EL (cell line): ENCODE data around the gene DEFB126.
A peak's percentile ranks its signal among the peaks of the same experiment; 100 is the strongest.
"Not testable (repeated sequence)": the region's sequence is repeated elsewhere in the genome, so short reads cannot be mapped to it uniquely, and the experiment has no call there.

ENCODE experiments used
- DNase-seq: peaks from one replicate; pipeline ENCODE4 v3.0.0-alpha.2; 2016

Gene DEFB126, protein sequence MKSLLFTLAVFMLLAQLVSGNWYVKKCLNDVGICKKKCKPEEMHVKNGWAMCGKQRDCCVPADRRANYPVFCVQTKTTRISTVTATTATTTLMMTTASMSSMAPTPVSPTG

DNA sequence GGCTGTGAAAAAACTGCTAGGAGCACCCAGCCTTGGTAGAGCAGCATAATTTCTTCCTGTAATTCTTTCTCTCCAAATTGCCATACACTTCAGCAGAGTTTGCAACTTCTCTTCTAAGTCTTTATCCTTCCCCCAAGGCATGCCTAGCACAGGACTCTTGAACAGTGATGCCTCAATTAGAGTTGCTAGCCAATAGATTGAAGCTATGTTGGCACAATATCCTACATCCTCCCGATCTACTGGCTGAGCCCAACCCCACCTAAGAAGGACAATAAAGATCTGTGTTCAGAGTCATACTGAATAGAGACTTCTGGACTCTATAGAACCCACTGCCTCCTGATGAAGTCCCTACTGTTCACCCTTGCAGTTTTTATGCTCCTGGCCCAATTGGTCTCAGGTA lies at the start of gene DEFB126:
Gene DEFB126 (plus strand): TSS at position 301 of the 400 bp plus-strand sequence. CDS start 39 bp downstream, at position 340.
- DNase-seq: no peak

DNA sequence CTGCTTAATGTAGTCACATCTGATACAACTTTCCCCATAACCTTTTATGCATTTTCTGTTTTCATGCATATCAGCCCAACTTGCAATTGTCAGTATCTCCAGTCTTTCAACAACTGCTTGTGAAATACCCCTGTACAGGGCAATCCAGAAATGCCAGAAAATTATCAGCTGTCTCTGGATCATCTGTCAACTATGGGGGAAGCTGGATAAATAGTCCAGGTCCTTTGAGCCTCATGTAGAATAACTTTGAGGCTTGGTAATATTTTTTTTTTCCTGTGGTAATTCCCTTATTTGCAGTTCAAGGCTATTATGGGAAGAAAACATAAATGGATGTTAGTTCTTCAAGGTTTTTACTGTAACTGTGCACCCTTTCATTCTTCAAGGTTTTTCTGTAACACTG lies 48.7 kb upstream of the DEFB126 start:
- no peak for DNase-seq

DNA sequence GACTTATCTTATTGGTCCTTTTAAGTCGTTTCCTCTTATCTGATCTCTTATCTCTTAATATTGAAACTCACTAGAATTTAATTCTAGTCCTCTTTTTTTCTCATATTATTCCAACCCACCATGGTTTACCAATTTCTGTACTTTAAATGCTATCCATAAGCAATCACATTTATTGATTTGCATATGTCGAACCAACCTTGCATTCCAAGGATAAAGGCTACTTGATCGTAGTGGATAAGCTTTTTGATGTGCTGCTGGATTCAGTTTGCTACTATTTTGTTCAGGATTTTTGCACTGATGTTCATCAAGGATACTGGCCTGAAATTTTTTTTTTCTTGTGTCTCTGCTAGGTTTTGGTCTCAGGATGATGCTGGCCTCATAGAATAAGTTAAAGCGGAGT lies 47.2 kb upstream of the DEFB126 start:
- no peak for DNase-seq

DNA sequence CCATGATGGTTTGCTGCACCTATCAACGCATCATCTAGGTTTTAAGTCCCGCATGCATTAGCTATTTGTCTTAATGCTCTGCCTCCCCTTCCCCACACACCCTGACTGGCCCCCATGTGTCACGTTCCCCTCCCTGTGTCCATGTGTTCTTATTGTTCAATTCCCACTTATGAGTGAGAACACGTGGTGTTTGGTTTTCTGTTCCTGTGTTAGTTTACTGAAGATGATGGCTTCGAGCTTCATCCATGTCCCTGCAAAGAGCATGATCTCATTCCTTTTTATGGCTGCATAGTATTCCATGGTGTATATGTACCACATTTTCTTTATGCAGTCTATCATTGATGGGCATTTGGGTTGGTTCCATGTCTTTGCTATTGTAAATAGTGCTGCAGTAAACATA lies 44.7 kb upstream of the DEFB126 start:
- DNase-seq: not testable (repeated sequence)

DNA sequence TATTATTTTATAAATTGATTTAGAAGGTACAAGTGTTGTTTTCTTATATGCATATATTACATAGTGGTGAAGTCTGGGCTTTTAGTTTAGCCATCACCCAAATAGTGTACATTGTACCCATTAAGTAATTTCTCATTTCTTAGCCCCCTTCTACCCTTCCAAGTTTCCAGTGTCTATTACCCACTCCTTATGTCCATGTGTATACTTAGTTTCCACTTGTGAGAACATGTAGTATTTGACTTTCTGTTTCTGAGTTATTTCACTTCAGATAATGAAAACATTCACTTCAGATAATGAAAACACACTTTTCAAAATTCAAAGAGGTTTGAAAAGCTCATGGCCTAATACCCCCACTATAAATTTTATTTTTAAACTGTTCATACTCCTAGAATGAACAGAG lies 40.4 kb upstream of the DEFB126 start:
- no peak for DNase-seq

DNA sequence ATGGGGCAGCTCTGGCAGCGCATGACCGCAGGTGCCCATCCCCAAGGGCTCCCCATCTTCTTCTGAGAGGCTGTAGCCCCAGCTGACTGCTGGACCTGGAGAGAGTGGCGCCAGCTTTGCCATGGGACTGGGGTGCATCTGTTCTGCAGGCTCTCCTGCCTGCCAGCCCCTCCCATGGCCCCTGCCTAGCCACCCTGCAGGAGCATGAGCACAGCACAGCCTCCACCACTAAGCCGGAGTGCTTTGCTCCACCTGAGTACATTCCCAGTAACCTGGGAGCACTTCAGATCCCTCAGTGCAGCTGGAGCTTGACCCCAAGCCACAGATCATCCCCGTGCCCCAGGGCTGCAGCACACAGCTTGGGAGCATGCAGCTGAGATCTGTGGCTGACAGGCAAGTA lies 38.9 kb upstream of the DEFB126 start:
- DNase-seq: no peak

DNA sequence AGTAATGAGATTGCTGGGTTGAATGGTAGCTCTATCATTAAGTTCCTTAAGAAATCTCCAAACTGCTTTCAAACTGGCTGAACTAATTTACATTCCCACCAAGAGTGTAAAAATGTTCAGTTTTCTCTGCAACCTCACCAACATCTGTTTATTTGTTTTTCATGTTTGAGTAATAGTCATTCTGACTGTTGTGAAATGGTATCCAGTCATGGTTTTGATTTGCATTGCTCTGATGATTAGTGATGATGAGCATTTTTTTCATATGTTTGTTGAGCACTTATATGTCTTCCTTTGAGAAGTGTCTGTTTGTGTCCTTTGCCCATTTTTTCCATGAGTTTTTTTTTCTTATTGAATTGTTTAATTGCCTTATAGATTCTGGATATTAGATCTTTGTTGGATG lies 30.0 kb upstream of the DEFB126 start:
- no peak for DNase-seq

DNA sequence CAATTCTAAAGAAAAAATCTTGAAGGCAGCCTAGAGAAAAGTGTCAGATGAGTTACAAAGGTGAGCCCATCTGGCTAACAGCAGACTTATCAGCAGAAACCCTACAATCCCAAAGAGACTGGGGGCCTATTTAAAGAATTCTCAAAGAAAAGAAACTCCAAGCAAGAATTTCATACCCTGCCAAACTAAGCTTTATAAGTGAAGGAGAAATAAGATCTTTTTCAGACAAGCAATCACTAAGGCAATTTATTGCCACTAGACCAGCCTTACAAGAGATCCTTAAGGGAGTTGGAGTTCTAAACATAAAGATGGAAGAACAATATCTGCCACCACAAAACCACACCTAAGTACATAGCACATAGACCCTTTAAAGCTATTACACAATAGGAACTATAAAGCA lies 24.9 kb upstream of the DEFB126 start:
- no peak for DNase-seq

DNA sequence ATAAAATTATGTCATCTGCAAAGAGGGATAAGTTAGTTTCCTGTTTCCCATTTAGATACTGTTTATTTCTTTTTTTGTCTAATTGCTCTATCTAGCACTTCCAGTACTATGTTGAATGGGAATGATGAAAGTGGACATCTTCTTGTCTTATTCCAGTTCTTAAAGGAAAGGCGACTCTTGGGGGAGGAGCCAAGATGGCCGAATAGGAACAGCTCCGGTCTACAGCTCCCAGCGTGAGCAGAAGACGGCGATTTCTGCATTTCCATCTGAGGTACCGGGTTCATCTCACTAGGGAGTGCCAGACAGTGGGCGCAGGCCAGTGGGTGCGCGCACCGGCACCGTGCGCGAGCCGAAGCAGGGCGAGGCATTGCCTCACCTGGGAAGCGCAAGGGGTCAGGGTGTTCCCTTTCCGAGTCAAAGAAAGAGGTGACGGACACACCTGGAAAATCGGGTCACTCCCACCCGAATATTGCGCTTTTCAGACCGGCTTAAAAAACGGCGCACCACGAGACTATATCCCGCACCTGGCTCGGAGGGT lies 12.5 kb upstream of the DEFB126 start:
- not testable (repeated sequence) for DNase-seq

DNA sequence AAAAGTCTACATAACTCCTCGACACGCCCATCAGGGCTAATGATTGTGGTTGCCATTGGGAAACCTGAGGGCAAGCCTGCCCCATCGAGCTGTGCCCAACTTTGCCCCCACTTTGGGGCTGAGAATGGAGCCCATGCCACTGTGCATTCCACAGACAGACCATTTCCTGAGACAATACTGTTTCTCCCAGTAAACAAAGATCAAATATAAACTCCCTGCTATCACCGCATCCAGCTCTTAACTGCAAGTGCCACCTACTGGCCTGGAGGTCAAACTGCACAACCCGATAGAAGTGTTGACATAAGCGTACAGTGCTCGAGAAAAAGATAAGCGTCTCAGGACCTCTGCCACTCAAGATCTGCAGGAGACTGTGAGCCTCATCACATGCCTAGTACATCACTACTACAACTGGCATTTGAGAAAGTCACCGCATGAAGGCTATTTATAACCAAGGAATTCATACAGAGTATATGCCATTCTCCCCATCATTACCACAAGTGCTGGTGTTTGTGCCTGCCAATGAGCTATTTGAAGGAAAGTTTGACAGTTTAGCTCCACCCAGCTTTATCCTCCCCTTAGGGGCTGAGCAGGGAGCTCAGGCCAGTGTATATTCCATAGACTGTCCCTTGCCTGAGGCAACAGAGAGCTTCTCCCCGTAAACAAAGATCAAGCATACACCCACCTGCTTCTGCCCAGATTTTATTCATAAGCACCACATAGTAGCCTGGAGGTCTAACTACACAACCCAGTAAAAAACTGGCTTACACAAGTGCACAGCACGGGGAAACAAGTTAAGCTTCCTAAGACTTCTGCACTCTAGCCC lies 4.5 kb upstream of the DEFB126 start:
- DNase-seq: peak; percentile 6

DNA sequence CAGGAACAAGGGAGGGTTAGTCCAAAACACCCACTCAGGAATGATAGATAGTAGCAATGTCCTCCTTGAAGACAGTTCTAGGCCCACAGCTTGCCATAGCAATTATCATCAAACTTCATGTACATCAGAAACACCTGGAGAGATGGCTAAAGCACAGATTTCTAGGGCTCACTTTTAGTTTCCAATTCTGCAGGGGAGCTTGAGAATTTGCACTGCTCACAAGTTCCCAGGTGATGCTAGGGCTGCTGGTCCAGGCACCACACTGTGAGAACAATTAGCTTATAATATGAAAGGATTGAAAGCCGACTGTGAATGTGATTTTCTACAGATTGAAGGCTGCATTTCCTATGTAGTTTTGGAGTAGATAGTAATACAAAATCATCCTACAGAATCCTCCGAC lies 3.5 kb downstream of the DEFB126 start:
- no peak for DNase-seq

DNA sequence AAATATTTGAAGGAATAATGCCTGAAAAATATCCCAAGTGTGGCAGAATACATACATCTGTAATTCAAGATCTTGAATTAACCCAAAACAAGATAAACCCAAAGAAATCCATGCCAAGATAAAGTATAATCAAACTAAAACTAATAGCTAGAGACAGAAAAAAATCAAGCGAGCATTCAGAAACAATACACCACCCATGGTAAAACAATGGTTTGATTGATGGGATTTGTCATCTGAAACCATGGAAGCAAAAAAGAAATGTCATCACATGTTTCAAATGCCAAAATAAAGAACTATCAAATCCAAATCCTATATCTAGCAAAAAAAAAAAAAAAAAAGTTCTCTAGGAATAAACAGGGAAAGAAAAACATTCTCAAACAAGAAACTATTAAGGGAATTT lies 9.7 kb downstream of the DEFB126 start:
- no peak for DNase-seq

DNA sequence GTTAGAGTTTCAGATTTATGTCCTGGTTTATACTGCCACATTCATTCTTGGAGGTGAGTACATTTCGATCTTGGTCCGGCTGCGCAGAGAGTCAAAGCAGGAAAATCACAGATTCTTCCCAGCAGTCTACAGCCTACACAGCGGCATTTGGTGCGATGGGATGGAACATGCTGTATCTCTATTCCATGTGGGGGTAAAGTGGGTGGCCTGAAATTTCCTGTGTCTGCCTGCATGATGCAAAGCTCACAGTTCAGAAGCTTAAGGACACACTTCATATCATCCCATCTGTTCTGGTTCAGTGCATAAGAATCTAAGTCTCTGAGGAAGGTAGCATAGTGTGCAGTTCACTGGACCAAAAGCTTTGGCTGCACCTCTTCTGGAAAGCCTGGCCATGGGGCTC lies 14.8 kb downstream of the DEFB126 start, which contains the start of gene DEFB127:
Gene DEFB127 (plus strand): TSS at position 301 of the 400 bp plus-strand sequence. CDS start 91 bp downstream, at position 392.
- DNase-seq: no peak

DNA sequence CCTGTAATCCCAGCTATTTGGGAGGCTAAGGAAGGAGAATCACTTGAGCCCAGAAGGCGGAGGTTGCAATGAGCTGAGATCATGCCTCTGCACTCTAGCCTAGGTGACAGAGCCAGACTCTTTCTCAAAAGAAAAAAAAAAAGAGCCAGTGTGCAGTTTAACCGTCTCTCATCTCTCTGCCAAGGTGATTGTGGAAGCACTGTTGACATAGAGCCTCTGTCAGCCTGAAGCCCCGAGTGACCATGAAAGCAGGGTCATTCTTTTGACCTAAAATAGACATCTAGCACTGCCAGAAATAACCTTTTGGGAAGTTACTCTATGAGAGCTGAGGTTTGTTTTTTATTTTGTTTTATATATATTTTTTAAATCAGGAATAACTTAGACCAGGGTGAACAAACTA lies 22.2 kb downstream of the DEFB126 start:
- no peak for DNase-seq

DNA sequence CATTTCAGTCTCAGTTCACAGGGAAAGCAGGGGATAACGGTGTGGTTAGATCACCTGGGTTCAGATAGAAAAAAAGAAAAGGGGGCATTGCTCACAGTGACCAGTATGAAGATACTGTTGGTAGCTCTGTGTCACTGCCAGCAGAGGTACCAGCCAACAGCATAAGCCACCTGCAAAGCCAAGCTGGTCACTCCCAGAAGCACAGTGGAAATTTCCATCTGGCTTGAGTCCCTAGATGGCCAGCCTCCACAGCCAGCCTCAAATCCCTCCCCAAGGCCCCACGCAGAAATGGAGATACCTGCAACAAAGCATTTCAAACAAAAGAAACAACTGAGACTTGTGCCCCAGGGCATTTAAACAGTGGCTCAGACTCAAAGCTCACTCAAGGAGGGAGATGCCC lies 26.5 kb downstream of the DEFB126 start:
- DNase-seq: no peak

DNA sequence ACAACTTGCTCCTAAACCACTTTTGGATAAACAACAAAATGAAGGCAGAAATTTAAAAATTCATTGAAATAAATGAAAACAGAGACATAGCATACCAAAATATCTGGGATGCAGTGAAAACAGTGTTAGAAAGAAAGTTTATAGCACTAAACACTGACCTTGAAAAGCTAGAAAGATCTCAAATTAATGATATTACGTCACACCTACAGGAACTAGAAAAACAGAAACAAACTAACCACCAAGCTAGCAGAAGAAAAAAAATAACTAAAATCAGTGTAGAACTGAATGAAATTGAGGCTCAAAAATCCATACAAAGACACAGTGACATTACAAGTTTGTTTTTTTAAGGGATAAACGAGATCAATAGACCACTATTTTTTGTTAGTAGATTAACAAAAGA lies 41.9 kb downstream of the DEFB126 start:
- no peak for DNase-seq

DNA sequence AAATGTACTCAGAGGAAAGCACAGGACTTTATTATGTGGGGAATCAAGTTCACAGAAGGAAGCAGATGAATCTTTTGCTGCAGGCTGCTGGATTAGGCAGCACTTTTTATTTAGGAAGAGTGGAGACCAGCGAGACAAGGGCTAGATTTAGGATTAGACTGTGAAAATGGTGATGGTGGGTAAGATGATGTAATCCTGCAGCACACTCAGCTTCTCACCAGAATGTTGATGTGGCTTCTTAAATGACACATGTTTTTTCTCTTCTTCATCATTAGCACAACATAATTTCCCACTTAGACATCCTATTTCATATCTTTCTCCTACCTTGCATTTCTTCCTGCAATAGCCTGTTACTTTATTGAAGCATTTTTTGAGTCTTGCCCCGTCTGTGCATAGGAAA lies 45.3 kb downstream of the DEFB126 start:
- no peak for DNase-seq

DNA sequence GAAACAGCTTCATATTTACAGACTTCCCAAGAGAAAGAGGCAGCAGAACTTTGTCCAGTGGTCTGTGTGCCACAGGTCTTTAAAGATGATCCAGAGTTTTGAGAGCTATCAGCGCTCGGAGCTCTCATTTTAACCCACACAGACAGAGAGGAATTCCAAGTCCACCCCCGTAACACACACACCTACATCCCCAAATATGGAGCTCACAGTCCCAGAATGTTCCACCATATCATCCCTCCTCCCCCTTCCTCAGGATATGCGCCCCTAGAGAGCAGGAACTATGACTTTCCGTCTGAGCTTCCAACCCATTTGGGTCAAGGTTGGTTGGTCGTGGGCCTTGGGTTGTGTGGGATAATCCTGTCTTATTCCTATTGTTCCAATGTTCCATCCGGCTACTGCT lies 47.2 kb downstream of the DEFB126 start, which contains the start of gene DEFB128:
Gene DEFB128 (minus strand): TSS at position 101 of the 400 bp plus-strand sequence. CDS start 88 bp downstream, at position 13.
- DNase-seq: no peak
